HG02970 (cell line): ENCODE measurements around the gene PNMA6A.
"Not testable (repeated sequence)": the region's sequence is repeated elsewhere in the genome, so short reads cannot be mapped to it uniquely, and the experiment has no call there.

Source experiments
- ATAC-seq: cut with Tn5 transposase; IDR thresholded peaks from one replicate; pipeline ENCODE4 v1.9.1; 2021; ENCODE audit warnings: mild to moderate bottlenecking, moderate library complexity, moderate number of reproducible peaks; ENCODE audit not compliant: unreplicated experiment, low FRiP score

The PNMA6A gene

GRCh38 chrX:153071909-153072583, at the start of gene PNMA6A:
PNMA6A (plus strand) TSS chrX:153072454; CDS start chrX:153073063, 609 bp downstream.
- ATAC-seq: not testable (repeated sequence)

- not testable (repeated sequence) for ATAC-seq
Observed at GRCh38 chrX:153026501-153026900, 45.8 kb upstream of the PNMA6A start.

GRCh38 chrX:153028487-153028886, 43.8 kb upstream of the PNMA6A start:
- not testable (repeated sequence) for ATAC-seq

- no peak for ATAC-seq
Observed at GRCh38 chrX:153029162-153029561, 43.1 kb upstream of the PNMA6A start.

- ATAC-seq: no peak
Observed at GRCh38 chrX:153029875-153030274, 42.4 kb upstream of the PNMA6A start.

GRCh38 chrX:153030801-153031200, 41.5 kb upstream of the PNMA6A start:
- no peak for ATAC-seq

- no peak for ATAC-seq
Observed at GRCh38 chrX:153032397-153033118, 39.7 kb upstream of the PNMA6A start.

- ATAC-seq: no peak
Observed at GRCh38 chrX:153049093-153049492, 23.2 kb upstream of the PNMA6A start.

GRCh38 chrX:153052534-153052933, 19.7 kb upstream of the PNMA6A start:
- no peak for ATAC-seq

GRCh38 chrX:153055871-153056749, 16.1 kb upstream of the PNMA6A start, which contains the start of gene PNMA3:
PNMA3 (plus strand) TSS chrX:153056470; CDS start chrX:153057056, 586 bp downstream.
- no peak for ATAC-seq

- no peak for ATAC-seq
Observed at GRCh38 chrX:153057281-153057680, 15.0 kb upstream of the PNMA6A start.

- no peak for ATAC-seq
Observed at GRCh38 chrX:153059191-153060094, 12.8 kb upstream of the PNMA6A start.

- no peak for ATAC-seq
Observed at GRCh38 chrX:153060095-153060445, 12.2 kb upstream of the PNMA6A start.

- ATAC-seq: no peak
Observed at GRCh38 chrX:153061732-153062131, 10.5 kb upstream of the PNMA6A start.

- ATAC-seq: no peak
Observed at GRCh38 chrX:153063315-153063714, 8.9 kb upstream of the PNMA6A start.

- ATAC-seq: no peak
Observed at GRCh38 chrX:153064061-153064460, 8.2 kb upstream of the PNMA6A start.

- no peak for ATAC-seq
Observed at GRCh38 chrX:153065389-153065788, 6.9 kb upstream of the PNMA6A start.

- ATAC-seq: not testable (repeated sequence)
Observed at GRCh38 chrX:153066402-153066801, 5.9 kb upstream of the PNMA6A start.

- not testable (repeated sequence) for ATAC-seq
Observed at GRCh38 chrX:153073331-153073730, 1.1 kb downstream of the PNMA6A start.
